ENCODE results near the gene SMIM1.

GRCh38 chr1:3745071-3745470, 27.5 kb upstream of the SMIM1 start:
- TF ChIP-seq POLR2A (IDR thresholded peaks at IDR 0.05): no peak
- no peak for TF ChIP-seq CTCF (IDR thresholded peaks at IDR 0.05)
- no peak for TF ChIP-seq POLR2AphosphoS5 (IDR thresholded peaks at IDR 0.05)
- TF ChIP-seq EP300 (IDR thresholded peaks at IDR 0.05): no peak
